HEK293 (cell line): ENCODE measurements around the gene CDC42.

Experiments
- CTCF ChIA-PET: fragments of 350-600 bp; formaldehyde crosslinking; extraction: SDS; loops from one replicate; lab custom pipeline; 2021; ENCODE audit warnings: antibody characterized with exemption; lab: Yijun Ruan, JAX
- POLR2A ChIA-PET: fragments of 300-600 bp; formaldehyde crosslinking; extraction: SDS; loops from one replicate; lab custom pipeline; 2020; ENCODE audit warnings: antibody characterized with exemption, inconsistent platforms; lab: Yijun Ruan, JAX
- H3K27ac ChIP-seq: fragments of 200-500 bp; sonication (Bioruptor generic); 2 replicates; pipeline ENCODE4 v1.5.1; 2014; ENCODE audit warnings: low read depth, low read length, control low read depth, inconsistent platforms; ENCODE audit errors: extremely low read depth
- H3K36me3 ChIP-seq, 2 experiments: fragments of 200-500 bp in 1 of 2; sonication (Bioruptor generic) in 1 of 2; 1 replicate in 1 of 2; 2 replicates in 1 of 2; pipeline ENCODE4 v1.5.1; 2014 to 2017; ENCODE audit warnings: inconsistent platforms in 2 of 2, low read length in 2 of 2; ENCODE audit not compliant: control insufficient read depth in 2 of 2, insufficient read depth in 1 of 2
- H3K4me1 ChIP-seq: fragments of 200-500 bp; sonication (Bioruptor generic); 2 replicates; pipeline ENCODE4 v1.5.1; 2014; ENCODE audit warnings: mild to moderate bottlenecking, low read length, inconsistent platforms; ENCODE audit not compliant: control insufficient read depth, insufficient read depth
- H3K4me3 ChIP-seq: 2 replicates; pipeline ENCODE4 v1.5.1; 2011; ENCODE audit warnings: low read depth, mild to moderate bottlenecking, control low read depth, low read length, moderate library complexity
- H3K9me3 ChIP-seq: fragments of 200-500 bp; sonication (Bioruptor generic); 2 replicates; pipeline ENCODE4 v1.5.1; 2014; ENCODE audit warnings: low read depth, low read length, inconsistent platforms; ENCODE audit not compliant: control insufficient read depth, insufficient read depth
- BCL6B ChIP-seq: fragments of 450-650 bp; formaldehyde crosslinking; IDR thresholded peaks from 2 replicates; pipeline ENCODE4 v1.5.1; 2017; ENCODE audit warnings: missing biosample characterization, missing genetic modification characterization
- KLF10 ChIP-seq: fragments of 450-650 bp; IDR thresholded peaks from 2 replicates; pipeline ENCODE4 v1.5.1; 2018; ENCODE audit warnings: missing biosample characterization, mild to moderate bottlenecking, missing genetic modification characterization
- KLF17 ChIP-seq: fragments of 450-650 bp; formaldehyde crosslinking; IDR thresholded peaks from 2 replicates; pipeline ENCODE4 v1.5.1; 2016; ENCODE audit warnings: missing biosample characterization, missing genetic modification characterization
- MYNN ChIP-seq: fragments of 450-650 bp; formaldehyde crosslinking; IDR thresholded peaks from 2 replicates; pipeline ENCODE4 v1.5.1; 2016; ENCODE audit warnings: missing biosample characterization, missing genetic modification characterization, borderline replicate concordance
- PATZ1 ChIP-seq: fragments of 450-650 bp; formaldehyde crosslinking; IDR thresholded peaks from 2 replicates; pipeline ENCODE4 v1.5.1; 2016; ENCODE audit warnings: missing biosample characterization, missing genetic modification characterization
- PRDM4 ChIP-seq: fragments of 450-650 bp; formaldehyde crosslinking; IDR thresholded peaks from 2 replicates; pipeline ENCODE4 v1.5.1; 2017; ENCODE audit warnings: missing biosample characterization, missing genetic modification characterization
- TRIM28 ChIP-seq: IDR thresholded peaks from 2 replicates; pipeline ENCODE4 v1.6.1; 2011; ENCODE audit warnings: low read length, control low read depth, borderline replicate concordance
- ZNF24 ChIP-seq: fragments of 450-650 bp; formaldehyde crosslinking; IDR thresholded peaks from 2 replicates; pipeline ENCODE4 v1.5.1; 2016; ENCODE audit warnings: missing biosample characterization, missing genetic modification characterization
- ZNF311 ChIP-seq: fragments of 450-650 bp; formaldehyde crosslinking; IDR thresholded peaks from 2 replicates; pipeline ENCODE4 v1.5.1; 2017; ENCODE audit warnings: missing biosample characterization, missing genetic modification characterization, borderline replicate concordance
- ZNF48 ChIP-seq: fragments of 450-650 bp; formaldehyde crosslinking; IDR thresholded peaks from 2 replicates; pipeline ENCODE4 v1.5.1; 2016; ENCODE audit warnings: missing biosample characterization, missing genetic modification characterization
- ZNF518A ChIP-seq: fragments of 450-650 bp; formaldehyde crosslinking; conservative IDR thresholded peaks from 2 replicates; pipeline ENCODE4 v1.5.1; 2016; ENCODE audit warnings: low read depth, missing biosample characterization, missing genetic modification characterization
- ZNF791 ChIP-seq: fragments of 450-650 bp; formaldehyde crosslinking; IDR thresholded peaks from 2 replicates; pipeline ENCODE4 v1.5.1; 2016; ENCODE audit warnings: missing biosample characterization, missing genetic modification characterization
- ZSCAN30 ChIP-seq: fragments of 450-650 bp; IDR thresholded peaks from 2 replicates; pipeline ENCODE4 v1.5.1; 2018; ENCODE audit warnings: missing biosample characterization, mild to moderate bottlenecking, missing genetic modification characterization, moderate library complexity
- TF ChIP-seq, protein P1 (sequence below): fragments of 450-650 bp; formaldehyde crosslinking; IDR thresholded peaks from 2 replicates; pipeline ENCODE4 v1.5.1; 2016; ENCODE audit warnings: missing biosample characterization, missing genetic modification characterization

CDC42 gene

GRCh38 chr1:22124592-22125229, 72.2 kb downstream of the CDC42 start:
- ChIA-PET CTCF (interaction anchor here (0.8 kb wide), 1 partner anchor 106 kb away, joined by 3 read pairs; no protein-coding TSS in a partner anchor), POLR2A (no interaction called here)
- Histone ChIP-seq H3K4me1 (no peaks in the 10 kb centered on the region), H3K9me3 (no peaks in the 10 kb centered on the region), H3K4me3 (no peak overlapping the region), H3K36me3 (peaks cover 0 to 15% of the 10 kb centered on the region in 2 experiments; a peak in 1 of 3 replicates), H3K27ac (no peak overlapping the region)
- no peak for TF ChIP-seq PATZ1 (tag by site-specific recombination)

DNA sequence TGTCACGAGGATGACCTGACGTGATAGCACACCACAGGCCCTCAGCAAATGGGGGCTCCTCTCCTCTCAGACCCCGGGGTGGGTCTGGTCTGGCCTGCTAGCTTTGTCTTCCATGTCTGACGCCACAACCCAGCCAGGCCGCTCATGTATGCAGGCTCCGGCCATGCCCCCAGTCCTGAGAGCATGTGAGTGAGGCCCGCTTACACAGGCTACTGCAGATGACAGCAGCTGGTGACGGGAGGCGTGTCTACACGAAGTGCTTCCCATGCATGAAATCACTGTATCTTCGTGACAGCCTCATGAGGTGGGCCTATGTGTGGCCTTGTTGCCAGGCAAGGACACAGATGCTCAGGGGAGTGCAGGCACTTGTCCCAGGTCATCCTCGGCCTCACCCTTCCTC, 74.0 kb downstream of the CDC42 start:
- Histone ChIP-seq H3K27ac (no peak overlapping the region), H3K4me3 (no peak overlapping the region), H3K36me3 (peaks cover 0 to 3% of the 10 kb centered on the region in 2 experiments; a peak in 1 of 3 replicates), H3K9me3 (no peaks in the 10 kb centered on the region), H3K4me1 (no peaks in the 10 kb centered on the region)
- TF ChIP-seq BCL6B (tag by site-specific recombination) (no peak), KLF10 (tag by site-specific recombination) (0 out of 2 replicates have a peak, but pooled peaks have one; percentile 29), PRDM4 (tag by site-specific recombination) (no peak)
- ChIA-PET CTCF (interaction anchor here (0.9 to 1.3 kb wide), 2 partner anchors 8 to 290 kb away, joined by 3 read pairs; no protein-coding TSS in a partner anchor), POLR2A (interaction anchor here (0.6 to 0.8 kb wide), 2 partner anchors 27 to 101 kb away, joined by 3 read pairs; no protein-coding TSS in a partner anchor)

GRCh38 chr1:22127248-22127647, 74.7 kb downstream of the CDC42 start:
- Histone ChIP-seq H3K4me1 (no peaks in the 10 kb centered on the region), H3K4me3 (no peak overlapping the region), H3K27ac (no peak overlapping the region), H3K36me3 (peaks cover 0 to 3% of the 10 kb centered on the region in 2 experiments; a peak in 1 of 3 replicates), H3K9me3 (no peaks in the 10 kb centered on the region)
- CTCF ChIA-PET: interaction anchor here (6.5 kb wide), 1 partner anchor 289 kb away, joined by 61 read pairs; no protein-coding TSS in a partner anchor
- POLR2A ChIA-PET: no interaction called here
- TF ChIP-seq, protein P1, sequence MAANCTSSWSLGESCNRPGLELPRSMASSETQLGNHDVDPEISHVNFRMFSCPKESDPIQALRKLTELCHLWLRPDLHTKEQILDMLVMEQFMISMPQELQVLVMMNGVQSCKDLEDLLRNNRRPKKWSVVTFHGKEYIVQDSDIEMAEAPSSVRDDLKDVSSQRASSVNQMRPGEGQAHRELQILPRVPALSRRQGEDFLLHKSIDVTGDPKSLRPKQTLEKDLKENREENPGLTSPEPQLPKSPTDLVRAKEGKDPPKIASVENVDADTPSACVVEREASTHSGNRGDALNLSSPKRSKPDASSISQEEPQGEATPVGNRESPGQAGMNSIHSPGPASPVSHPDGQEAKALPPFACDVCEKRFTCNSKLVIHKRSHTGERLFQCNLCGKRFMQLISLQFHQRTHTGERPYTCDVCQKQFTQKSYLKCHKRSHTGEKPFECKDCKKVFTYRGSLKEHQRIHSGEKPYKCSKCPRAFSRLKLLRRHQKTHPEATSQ (tag by site-specific recombination): no peak
- no peak for TF ChIP-seq MYNN (tag by site-specific recombination)
- TF ChIP-seq TRIM28: no peak
- TF ChIP-seq ZNF518A: no peak
- TF ChIP-seq ZNF311 (tag by site-specific recombination): no peak
- no peak for TF ChIP-seq ZNF48 (tag by site-specific recombination)
- no peak for TF ChIP-seq ZNF24 (tag by site-specific recombination)
- TF ChIP-seq KLF17 (tag by site-specific recombination): no peak
- TF ChIP-seq ZNF791 (tag by site-specific recombination): no peak
- no peak for TF ChIP-seq ZSCAN30 (tag by site-specific recombination)
